GM12878 (cell line): ENCODE data around the gene CD2. TPM values are rescaled to one million over a fixed set of nuclear protein-coding genes. Genes with fewer than 3 reads are reported as not detected.
"Not testable (repeated sequence)": the region's sequence is repeated elsewhere in the genome, so short reads cannot be mapped to it uniquely, and the experiment has no call there.

Source experiments
- ATAC-seq: fragments of 200-7000 bp; cut with Tn5 transposase; 3 replicates; pipeline ENCODE4 v1.9.1; 2020; ENCODE audit warnings: mild to moderate bottlenecking, moderate library complexity
- BruUV-seq: library from RNA; stranded (reverse); fragments of 400-500 nt; replicated peaks from 2 replicates; lab custom pipeline; 2021; lab: Mats Ljungman, UMichigan
- CTCF ChIA-PET: fragments of 300-600 bp; sonication (Branson Sonifier 250); formaldehyde crosslinking; extraction: SDS; loops from one replicate; lab custom pipeline; 2021; ENCODE audit warnings: inconsistent platforms; lab: Yijun Ruan, JAX
- POLR2A ChIA-PET: fragments of 350-600 bp; formaldehyde crosslinking; extraction: SDS; loops from one replicate; lab custom pipeline; 2021; ENCODE audit warnings: inconsistent platforms; lab: Charles Lee
- RAD21 ChIA-PET: fragments of 300-600 bp; sonication (Branson Sonifier 250); formaldehyde crosslinking; loops from one replicate; lab custom pipeline; 2023; ENCODE audit warnings: antibody characterized with exemption; ENCODE audit not compliant: unreplicated experiment; lab: Charles Lee
- SMC1A ChIA-PET: fragments of 300-600 bp; sonication (Branson Sonifier 250); formaldehyde crosslinking; loops from one replicate; lab custom pipeline; 2023; ENCODE audit not compliant: unreplicated experiment, uncharacterized antibody; lab: Charles Lee
- DNase-seq: peaks from one replicate; pipeline ENCODE4 v3.0.0-alpha.2; 2011; ENCODE audit warnings: low read depth, low spot score
- FAIRE-seq: peaks from 3 replicates; lab custom pipeline; 2011; peaks lifted over from hg19 to GRCh38; lab: Jason Lieb, UNC
- H2AFZ ChIP-seq: 2 replicates; pipeline ENCODE4 v1.6.0; 2011; ENCODE audit warnings: low read depth, low read length, control low read depth; ENCODE audit not compliant: control insufficient read depth
- H3K27ac ChIP-seq: 2 replicates; pipeline ENCODE4 v1.5.1; 2011; ENCODE audit warnings: control low read depth; ENCODE audit not compliant: control insufficient read depth, insufficient read depth
- H3K27me3 ChIP-seq, 2 experiments: replicated peaks in 1 of 2; 2 replicates each; pipeline versions ENCODE4 v1.6.0 to v1.6.1; 2011; ENCODE audit warnings: low read length in 1 of 2; ENCODE audit not compliant: control insufficient read depth in 2 of 2, insufficient read depth in 2 of 2
- H3K36me3 ChIP-seq, 2 experiments: 2 replicates each; pipeline ENCODE4 v1.5.1; 2011; ENCODE audit warnings: low read length in 1 of 2; ENCODE audit not compliant: control insufficient read depth in 2 of 2, insufficient read depth in 2 of 2
- H3K4me1 ChIP-seq: 2 replicates; pipeline ENCODE4 v1.6.1; 2011; ENCODE audit warnings: mild to moderate bottlenecking, low read length, moderate library complexity, mixed read lengths; ENCODE audit not compliant: control insufficient read depth, insufficient read depth
- H3K4me2 ChIP-seq: 2 replicates; pipeline ENCODE4 v1.6.0; 2011; ENCODE audit warnings: control low read depth; ENCODE audit not compliant: control insufficient read depth, insufficient read depth
- H3K4me3 ChIP-seq: fragments of 200-600 bp; sonication (generic); 2 replicates; pipeline ENCODE4 v1.5.1; 2016
- H3K79me2 ChIP-seq: 2 replicates; pipeline ENCODE4 v1.6.0; 2011; ENCODE audit warnings: low read length; ENCODE audit not compliant: control insufficient read depth, insufficient read depth
- H3K9ac ChIP-seq: 2 replicates; pipeline ENCODE4 v1.8.0; 2011; ENCODE audit warnings: low read length, control low read depth, mixed read lengths; ENCODE audit not compliant: control insufficient read depth, insufficient read depth
- H3K9me3 ChIP-seq: replicated peaks from 3 replicates; pipeline ENCODE4 v1.5.1; 2011; ENCODE audit warnings: mild to moderate bottlenecking, low read length; ENCODE audit not compliant: control insufficient read depth, insufficient read depth
- H4K20me1 ChIP-seq: 2 replicates; pipeline ENCODE4 v1.6.0; 2011; ENCODE audit not compliant: control insufficient read depth, insufficient read depth
- EZH2 ChIP-seq: IDR thresholded peaks from 2 replicates; pipeline ENCODE4 v1.6.1; 2012; ENCODE audit warnings: low read depth, mild to moderate bottlenecking, control low read depth, inconsistent platforms, low read length, borderline replicate concordance; ENCODE audit not compliant: control insufficient read depth
- NR2F1 ChIP-seq: fragments of 450-650 bp; conservative IDR thresholded peaks from 2 replicates; pipeline ENCODE4 v1.6.1; 2017; ENCODE audit warnings: mild to moderate bottlenecking
- RB1 ChIP-seq: fragments of 450-650 bp; formaldehyde crosslinking; IDR thresholded peaks from 2 replicates; pipeline ENCODE4 v1.6.1; 2017; ENCODE audit warnings: mild to moderate bottlenecking, borderline replicate concordance
- ZNF274 ChIP-seq: IDR thresholded peaks from one replicate; pipeline ENCODE4 v1.8.0; 2011; ENCODE audit not compliant: insufficient read length, insufficient read depth
- WGBS: methylation state at CpG from one replicate; pipeline ENCODE4 v1.1.6; 2016; ENCODE audit warnings: low lambda C conversion rate; ENCODE audit not compliant: insufficient replicate concordance, insufficient coverage; ENCODE audit errors: missing lambda C conversion rate; 5-methylcytosine and 5-hydroxymethylcytosine counted together
- in situ Hi-C: fragments of 300-500 bp; cut with MboI; formaldehyde crosslinking; loops from 9 replicates; pipeline ENCODE4 v1.14.3; 2018; ENCODE audit warnings: mixed read lengths
- intact Hi-C: fragments of 100-400 bp; cut with micrococcal nuclease; formaldehyde crosslinking; loops from one replicate; pipeline ENCODE4 v1.14.2; 2022; ENCODE audit not compliant: unreplicated experiment
- polyA plus RNA-seq, 11 experiments: library from polyadenylated mRNA; depleted of rRNA in 4 of 11; unstranded in 6 of 11; stranded (reverse) in 5 of 11; fragments of >200 nt; fragmentation: Nextera tagmentation in 4 of 11; fragmentation: Illumina TruSeq in 1 of 11; extraction: Ambion mirVana in 4 of 11; extraction: Trizol in 1 of 11; gene quantifications; 1 replicate in 1 of 11; 2 replicates in 10 of 11; pipeline versions ENCODE4 v1.2.1 to v1.2.3, GENCODE V29; 2011 to 2016; ENCODE audit warnings: inconsistent platforms in 2 of 11, missing spikeins in 2 of 11, low read depth in 1 of 11
- total RNA-seq, 4 experiments: library from RNA; depleted of rRNA in 3 of 4; stranded (reverse); fragments of >200 nt in 3 of 4; fragmentation: Illumina TruSeq in 1 of 4; extraction: Trizol in 1 of 4; gene quantifications; 2 replicates each; pipeline versions ENCODE4 v1.2.1 to v1.2.3, GENCODE V29; 2013 to 2021
- TF ChIP-seq, protein P1 (sequence below): IDR thresholded peaks from 2 replicates; pipeline ENCODE4 v1.6.1; 2012; ENCODE audit warnings: low read depth, low read length, improper control_type of control experiment

CD2 gene
- total and polyA plus RNA-seq, 10 of the 15 experiments (the other 5 are each of a cell fraction or from before 2014, with no cell fraction given), result 0.15 to 4.3 (median 2.8) TPM

GRCh38 chr1:116758456-116758815, 4.2 kb downstream of the CD2 start:
- H3K27me3 ChIP-seq, H3K9ac ChIP-seq, intact Hi-C loops, H3K9me3 ChIP-seq, H4K20me1 ChIP-seq, FAIRE-seq, H3K4me2 ChIP-seq, H2AFZ ChIP-seq, H3K79me2 ChIP-seq, BruUV-seq, in situ Hi-C loops, CTCF ChIA-PET, POLR2A ChIA-PET, H3K4me1 ChIP-seq, ATAC-seq, H3K36me3 ChIP-seq, DNase-seq, H3K27ac ChIP-seq, H3K4me3 ChIP-seq: not testable (repeated sequence)
- 77% methylated on average over 5 of the region's 5 CpGs for WGBS
- ChIA-PET SMC1A (interaction anchor here (1.4 kb wide), 1 partner anchor 11 kb away, joined by 3 read pairs; no protein-coding TSS in a partner anchor), RAD21 (interaction anchor here (1.3 kb wide), 1 partner anchor 68 kb away, joined by 3 read pairs; no protein-coding TSS in a partner anchor)

DNA sequence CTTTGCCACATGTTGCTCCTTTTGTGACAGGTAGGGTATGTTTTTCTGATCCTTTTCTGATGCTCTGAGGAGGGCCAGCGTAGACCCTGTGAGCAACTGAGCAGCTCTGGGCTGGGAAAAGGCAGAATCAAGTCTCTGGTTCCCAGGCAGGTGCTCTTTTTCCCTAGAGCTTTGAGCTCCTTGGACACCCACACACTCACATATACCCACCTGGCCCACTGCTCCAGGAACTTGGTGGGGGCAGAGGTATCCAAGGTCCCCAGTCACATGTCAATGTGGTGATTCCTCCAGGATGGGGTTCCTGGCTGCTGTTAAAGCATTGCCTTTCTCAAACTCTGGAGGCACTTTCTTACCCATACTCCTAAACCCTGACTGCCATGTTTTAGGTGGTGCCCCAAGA, 5.4 kb downstream of the CD2 start:
- no peaks in the 10 kb centered on the region for H3K36me3 ChIP-seq
- no peak overlapping the region for H2AFZ ChIP-seq
- 0% methylated on average over 1 of the region's 1 CpG for WGBS
- ChIA-PET RAD21 (interaction anchor here (1.3 kb wide), 1 partner anchor 67 kb away, joined by 3 read pairs; no protein-coding TSS in a partner anchor), CTCF (interaction anchor here (0.7 kb wide), 1 partner anchor 35 kb away, joined by 4 read pairs; no protein-coding TSS in a partner anchor), SMC1A (interaction anchor here (0.9 to 1.4 kb wide), 4 partner anchors 9 to 56 kb away, joined by 3 to 4 read pairs (median 3); no protein-coding TSS in a partner anchor), POLR2A (interaction anchor here (0.6 to 1.0 kb wide), 2 partner anchors 10 to 35 kb away, joined by 4 to 5 read pairs; no protein-coding TSS in a partner anchor)
- intact Hi-C loops, result no loop called here
- no peak overlapping the region for H3K9ac ChIP-seq
- H3K4me1 ChIP-seq, result peaks cover 7% of the 10 kb centered on the region
- no peak for DNase-seq
- no peaks in the 10 kb centered on the region; a peak in 1 of 4 replicates for H3K27me3 ChIP-seq
- H3K27ac ChIP-seq, result no peak overlapping the region
- no peak overlapping the region for H3K4me3 ChIP-seq
- H4K20me1 ChIP-seq, result no peaks in the 10 kb centered on the region
- TF ChIP-seq, protein P1, sequence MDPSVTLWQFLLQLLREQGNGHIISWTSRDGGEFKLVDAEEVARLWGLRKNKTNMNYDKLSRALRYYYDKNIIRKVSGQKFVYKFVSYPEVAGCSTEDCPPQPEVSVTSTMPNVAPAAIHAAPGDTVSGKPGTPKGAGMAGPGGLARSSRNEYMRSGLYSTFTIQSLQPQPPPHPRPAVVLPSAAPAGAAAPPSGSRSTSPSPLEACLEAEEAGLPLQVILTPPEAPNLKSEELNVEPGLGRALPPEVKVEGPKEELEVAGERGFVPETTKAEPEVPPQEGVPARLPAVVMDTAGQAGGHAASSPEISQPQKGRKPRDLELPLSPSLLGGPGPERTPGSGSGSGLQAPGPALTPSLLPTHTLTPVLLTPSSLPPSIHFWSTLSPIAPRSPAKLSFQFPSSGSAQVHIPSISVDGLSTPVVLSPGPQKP, result no peak
- TF ChIP-seq EZH2 (no peak), RB1 (no peak), NR2F1 (no peak), ZNF274 (no peak)
- H3K9me3 ChIP-seq, result no peaks in the 10 kb centered on the region
- no peak overlapping the region for H3K4me2 ChIP-seq
- ATAC-seq, result no peak
- no peak for FAIRE-seq
- in situ Hi-C loops, result no loop called here
- no TSS peak for BruUV-seq
- H3K79me2 ChIP-seq, result no peaks in the 10 kb centered on the region
